ENCODE results near the gene LIMK2.

DNA sequence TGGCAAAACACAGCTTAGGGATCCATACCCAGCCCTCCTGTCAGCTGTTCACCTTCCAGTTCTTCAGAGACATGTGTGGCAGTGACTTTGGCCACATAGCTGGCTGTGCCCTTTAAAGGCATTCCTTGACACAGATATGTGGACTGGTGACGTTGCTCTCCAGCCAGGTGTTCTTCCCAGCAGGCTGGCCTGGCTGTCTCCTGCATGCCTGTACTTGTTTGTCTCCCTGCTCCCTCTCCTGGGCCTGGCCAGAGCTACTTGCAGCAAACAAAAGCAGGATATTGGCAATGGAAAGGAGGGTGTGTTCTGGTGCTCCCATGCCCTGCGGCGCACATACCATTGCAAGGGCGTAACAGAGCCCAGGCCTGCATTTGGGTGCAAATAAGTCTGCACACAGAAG lies 41.9 kb downstream of the LIMK2 start:
- TF ChIP-seq CTCF (IDR thresholded peaks at IDR 0.05) = peak in 4 of 7 experiments; percentile 47 to 61 (median 55)
- TF ChIP-seq POLR2A (IDR thresholded peaks at IDR 0.05) = no peak

Data from body of pancreas (tissue), 4 donors.